Stomach (tissue), 4 donors: ENCODE measurements around the gene EIF4G3.

Source experiments
- CTCF ChIP-seq, 7 experiments: fragments of 450-650 bp in 4 of 7; fragments of 200-600 bp in 3 of 7; sonication (generic) in 3 of 7; IDR thresholded peaks; one replicate each; pipeline ENCODE4 v1.5.1; 2016 to 2019; ENCODE audit warnings: antibody characterized with exemption in 7 of 7, control low read depth in 2 of 7, mild to moderate bottlenecking in 1 of 7
- EP300 ChIP-seq: sonication (generic); formaldehyde crosslinking; IDR thresholded peaks from one replicate; pipeline ENCODE4 v1.6.1; 2017; ENCODE audit warnings: antibody characterized with exemption
- POLR2A ChIP-seq, 4 donors: fragments of 450-650 bp; IDR thresholded peaks; one replicate each; pipeline ENCODE4 v1.6.1; 2016; ENCODE audit warnings: antibody characterized with exemption in 4 of 4, control low read depth in 2 of 4, mild to moderate bottlenecking in 1 of 4, moderate library complexity in 1 of 4
- POLR2AphosphoS5 ChIP-seq, 3 donors: sonication (generic); formaldehyde crosslinking; IDR thresholded peaks; one replicate each; pipeline ENCODE4 v1.6.1; 2016; ENCODE audit warnings: antibody characterized with exemption in 3 of 3

- TF ChIP-seq EP300: no peak
- no peak for TF ChIP-seq CTCF (IDR thresholded peaks at IDR 0.05)
- TF ChIP-seq POLR2A (IDR thresholded peaks at IDR 0.05): no peak
- no peak for TF ChIP-seq POLR2AphosphoS5 (IDR thresholded peaks at IDR 0.05)
These were observed 362.2 kb downstream of the EIF4G3 start for GRCh38 chr1:20814534-20814871.
